Astrocyte (in vitro differentiated cells and primary cell): ENCODE results near the gene COA8. TPM values are rescaled to one million over a fixed set of nuclear protein-coding genes. Genes with fewer than 3 reads are reported as not detected.
A peak's percentile ranks its signal among the peaks of the same experiment; 100 is the strongest.

Experiments used
- DNase-seq: peaks from one replicate; pipeline ENCODE4 v3.0.0-alpha.2; 2010; ENCODE audit warnings: low read depth
- FAIRE-seq: peaks from 2 replicates; lab custom pipeline; 2011; peaks lifted over from hg19 to GRCh38; lab: Jason Lieb, UNC
- H2AFZ ChIP-seq: 2 replicates; pipeline ENCODE4 v1.6.0; 2012; ENCODE audit warnings: low read depth, low read length, inconsistent platforms
- H3K27ac ChIP-seq: 2 replicates; pipeline ENCODE4 v1.5.1; 2011; ENCODE audit warnings: low read depth, low read length, inconsistent platforms
- H3K27me3 ChIP-seq: 2 replicates; pipeline ENCODE4 v1.6.0; 2011; ENCODE audit warnings: low read length, inconsistent platforms; ENCODE audit not compliant: insufficient read depth
- H3K36me3 ChIP-seq: 2 replicates; pipeline ENCODE4 v1.5.1; 2011; ENCODE audit warnings: low read length, inconsistent platforms; ENCODE audit not compliant: insufficient read depth
- H3K4me1 ChIP-seq: 2 replicates; pipeline ENCODE4 v1.5.1; 2011; ENCODE audit warnings: low read length, inconsistent platforms; ENCODE audit not compliant: insufficient read depth
- H3K4me2 ChIP-seq: 2 replicates; pipeline ENCODE4 v1.6.0; 2012; ENCODE audit warnings: low read length, inconsistent platforms
- H3K4me3 ChIP-seq: 2 replicates; pipeline ENCODE4 v1.5.1; 2011; ENCODE audit warnings: low read depth, mild to moderate bottlenecking, low read length, inconsistent platforms; ENCODE audit not compliant: insufficient read depth
- H3K79me2 ChIP-seq: 2 replicates; pipeline ENCODE4 v1.6.0; 2012; ENCODE audit warnings: mild to moderate bottlenecking, low read length, inconsistent platforms; ENCODE audit not compliant: insufficient read depth
- H3K9ac ChIP-seq: 2 replicates; pipeline ENCODE4 v1.6.0; 2012; ENCODE audit warnings: mild to moderate bottlenecking, low read length, inconsistent platforms
- H3K9me3 ChIP-seq: 2 replicates; pipeline ENCODE4 v1.5.1; 2012; ENCODE audit warnings: low read depth, mild to moderate bottlenecking, low read length, inconsistent platforms; ENCODE audit not compliant: insufficient read depth
- H4K20me1 ChIP-seq: 2 replicates; pipeline ENCODE4 v1.6.0; 2012; ENCODE audit warnings: low read length, inconsistent platforms; ENCODE audit not compliant: insufficient read depth
- H3K27ac Mint-ChIP-seq: one replicate; pipeline ENCODE4 v1.8.0; 2021; ENCODE audit warnings: mild to moderate bottlenecking, mixed read lengths; ENCODE audit not compliant: unreplicated experiment
- H3K27me3 Mint-ChIP-seq: one replicate; pipeline ENCODE4 v1.8.0; 2021; ENCODE audit warnings: low read depth, mixed read lengths; ENCODE audit not compliant: unreplicated experiment
- H3K36me3 Mint-ChIP-seq: one replicate; pipeline ENCODE4 v1.8.0; 2021; ENCODE audit warnings: low read depth, mixed read lengths; ENCODE audit not compliant: unreplicated experiment
- H3K4me1 Mint-ChIP-seq: one replicate; pipeline ENCODE4 v1.8.0; 2021; ENCODE audit warnings: low read depth, mixed read lengths; ENCODE audit not compliant: unreplicated experiment
- H3K4me3 Mint-ChIP-seq: one replicate; pipeline ENCODE4 v1.8.0; 2021; ENCODE audit warnings: mild to moderate bottlenecking, moderate library complexity, mixed read lengths; ENCODE audit not compliant: unreplicated experiment
- H3K9me3 Mint-ChIP-seq: one replicate; pipeline ENCODE4 v1.8.0; 2021; ENCODE audit warnings: mild to moderate bottlenecking, mixed read lengths; ENCODE audit not compliant: unreplicated experiment
- EZH2 ChIP-seq: IDR thresholded peaks from 2 replicates; pipeline ENCODE4 v1.6.1; 2012; ENCODE audit warnings: mild to moderate bottlenecking, low read length, inconsistent platforms; ENCODE audit not compliant: insufficient read depth
- total RNA-seq: library from RNA; stranded (reverse); gene quantifications from 2 replicates; pipeline ENCODE4 v1.2.1, GENCODE V29; 2021
- TF ChIP-seq, protein P1 (sequence below): IDR thresholded peaks from 2 replicates; pipeline ENCODE4 v1.5.1; 2011; ENCODE audit warnings: low read depth, mild to moderate bottlenecking, inconsistent platforms, low read length, moderate library complexity; ENCODE audit not compliant: insufficient read depth

The COA8 gene
- total RNA-seq, 1 donor from 2014 or later: 56.2 TPM

DNA sequence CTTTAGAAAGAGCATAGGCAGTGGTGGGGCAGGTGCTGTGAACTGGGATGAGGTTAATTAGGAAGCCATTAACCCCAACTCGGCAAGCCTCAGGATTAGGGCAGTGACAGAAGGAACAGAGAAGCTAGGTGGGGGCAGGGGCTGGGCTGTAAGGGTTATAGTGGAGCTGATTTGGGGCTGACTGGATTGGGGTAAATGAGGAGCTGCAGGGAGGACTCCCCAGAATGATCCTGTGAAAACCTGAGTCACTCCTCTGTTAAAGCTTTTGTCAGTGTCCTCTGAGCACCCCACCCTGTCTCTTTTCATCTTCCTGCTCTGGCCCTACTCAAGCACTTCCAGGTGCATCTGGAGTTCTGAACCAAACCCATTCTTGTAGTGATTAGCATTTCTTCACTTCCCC lies 70.6 kb downstream of the COA8 start:
- Histone ChIP-seq H2AFZ (no peak overlapping the region), H3K79me2 (peaks cover 96% of the 10 kb centered on the region), H3K9me3 (no peaks in the 10 kb centered on the region), H3K27ac (no peak overlapping the region), H3K4me3 (no peak overlapping the region), H3K4me1 (peaks cover 15% of the 10 kb centered on the region), H3K9ac (no peak overlapping the region), H3K4me2 (no peak overlapping the region), H3K27me3 (no peaks in the 10 kb centered on the region), H3K36me3 (peaks cover 15% of the 10 kb centered on the region), H4K20me1 (peaks cover 84% of the 10 kb centered on the region)
- FAIRE-seq (no peak), DNase-seq (no peak)
- Mint-ChIP-seq H3K27me3 (no peaks in the 10 kb centered on the region), H3K9me3 (no peaks in the 10 kb centered on the region), H3K27ac (peak overlapping the region; percentile 78), H3K4me1 (peaks cover 30% of the 10 kb centered on the region), H3K4me3 (no peak overlapping the region), H3K36me3 (peaks cover 12% of the 10 kb centered on the region)
- no peak for TF ChIP-seq EZH2
- TF ChIP-seq, protein P1, sequence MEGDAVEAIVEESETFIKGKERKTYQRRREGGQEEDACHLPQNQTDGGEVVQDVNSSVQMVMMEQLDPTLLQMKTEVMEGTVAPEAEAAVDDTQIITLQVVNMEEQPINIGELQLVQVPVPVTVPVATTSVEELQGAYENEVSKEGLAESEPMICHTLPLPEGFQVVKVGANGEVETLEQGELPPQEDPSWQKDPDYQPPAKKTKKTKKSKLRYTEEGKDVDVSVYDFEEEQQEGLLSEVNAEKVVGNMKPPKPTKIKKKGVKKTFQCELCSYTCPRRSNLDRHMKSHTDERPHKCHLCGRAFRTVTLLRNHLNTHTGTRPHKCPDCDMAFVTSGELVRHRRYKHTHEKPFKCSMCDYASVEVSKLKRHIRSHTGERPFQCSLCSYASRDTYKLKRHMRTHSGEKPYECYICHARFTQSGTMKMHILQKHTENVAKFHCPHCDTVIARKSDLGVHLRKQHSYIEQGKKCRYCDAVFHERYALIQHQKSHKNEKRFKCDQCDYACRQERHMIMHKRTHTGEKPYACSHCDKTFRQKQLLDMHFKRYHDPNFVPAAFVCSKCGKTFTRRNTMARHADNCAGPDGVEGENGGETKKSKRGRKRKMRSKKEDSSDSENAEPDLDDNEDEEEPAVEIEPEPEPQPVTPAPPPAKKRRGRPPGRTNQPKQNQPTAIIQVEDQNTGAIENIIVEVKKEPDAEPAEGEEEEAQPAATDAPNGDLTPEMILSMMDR: no peak

DNA sequence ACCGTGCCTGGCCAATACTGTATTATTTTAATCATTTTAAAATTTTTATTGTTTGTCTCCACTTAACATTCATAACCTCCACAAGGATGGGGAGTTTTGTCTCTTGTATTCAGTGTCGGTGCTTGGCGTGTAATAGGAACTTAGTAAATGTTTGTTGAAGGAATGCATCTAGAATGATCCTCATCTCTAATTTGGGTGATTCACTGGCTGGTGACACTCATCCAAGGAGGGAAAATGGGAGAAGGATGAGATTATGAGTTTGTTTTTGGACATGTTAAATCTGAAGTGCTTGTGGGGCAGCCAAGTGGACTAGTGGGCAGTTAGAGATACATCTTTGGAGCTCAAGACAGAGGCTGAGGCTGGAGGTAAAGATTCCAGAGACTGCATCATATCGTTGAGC lies 71.4 kb downstream of the COA8 start:
- Histone ChIP-seq H3K4me2 (no peak overlapping the region), H3K27me3 (no peaks in the 10 kb centered on the region), H3K9me3 (no peaks in the 10 kb centered on the region), H3K36me3 (peaks cover 15% of the 10 kb centered on the region), H3K4me1 (peaks cover 10% of the 10 kb centered on the region), H4K20me1 (peaks cover 92% of the 10 kb centered on the region), H3K27ac (no peak overlapping the region), H3K79me2 (peaks cover 99% of the 10 kb centered on the region), H3K4me3 (no peak overlapping the region), H2AFZ (no peak overlapping the region), H3K9ac (no peak overlapping the region)
- H3K4me3 Mint-ChIP-seq: no peak overlapping the region
- H3K27me3 Mint-ChIP-seq: no peaks in the 10 kb centered on the region
- TF ChIP-seq, protein P1: no peak
- H3K9me3 Mint-ChIP-seq: no peaks in the 10 kb centered on the region
- H3K36me3 Mint-ChIP-seq: peaks cover 16% of the 10 kb centered on the region
- no peak for FAIRE-seq
- DNase-seq: no peak
- H3K27ac Mint-ChIP-seq: no peak overlapping the region
- peaks cover 36% of the 10 kb centered on the region for H3K4me1 Mint-ChIP-seq

DNA sequence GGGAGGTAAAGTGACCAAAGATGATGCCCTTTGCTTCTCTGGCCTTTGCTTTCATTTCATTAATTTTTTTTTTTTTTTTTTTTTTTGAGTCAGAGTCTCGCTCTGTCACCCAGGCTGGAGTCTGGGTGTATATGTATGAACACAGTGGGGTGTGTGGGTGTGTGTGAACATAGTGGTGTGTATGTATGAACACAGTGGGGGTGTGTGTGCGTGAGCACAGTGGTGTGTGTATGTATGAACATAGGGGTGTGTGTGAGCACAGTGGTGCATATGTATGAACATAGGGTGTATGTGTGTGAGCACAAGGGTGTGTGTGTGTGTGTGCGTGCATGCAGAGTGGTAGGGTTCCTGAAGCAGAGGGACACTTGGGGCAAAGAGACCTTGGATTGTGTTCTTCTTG lies 75.8 kb downstream of the COA8 start:
- H2AFZ ChIP-seq: no peak overlapping the region
- no peak overlapping the region for H3K4me3 ChIP-seq
- H3K27ac Mint-ChIP-seq: no peak overlapping the region
- H4K20me1 ChIP-seq: peaks cover 96% of the 10 kb centered on the region
- peaks cover 11% of the 10 kb centered on the region for H3K36me3 ChIP-seq
- H3K4me2 ChIP-seq: no peak overlapping the region
- H3K9ac ChIP-seq: no peak overlapping the region
- FAIRE-seq (no peak), DNase-seq (no peak)
- peaks cover 28% of the 10 kb centered on the region for H3K4me1 Mint-ChIP-seq
- peak overlapping the region; percentile 40 for H3K4me3 Mint-ChIP-seq
- peaks cover 99% of the 10 kb centered on the region for H3K79me2 ChIP-seq
- no peak overlapping the region for H3K27ac ChIP-seq
- H3K27me3 Mint-ChIP-seq: no peaks in the 10 kb centered on the region
- H3K4me1 ChIP-seq: peaks cover 10% of the 10 kb centered on the region
- TF ChIP-seq, protein P1: no peak
- no peak for TF ChIP-seq EZH2
- H3K9me3 ChIP-seq: no peaks in the 10 kb centered on the region
- H3K9me3 Mint-ChIP-seq: no peaks in the 10 kb centered on the region
- no peaks in the 10 kb centered on the region for H3K27me3 ChIP-seq
- H3K36me3 Mint-ChIP-seq: peaks cover 8% of the 10 kb centered on the region

Other genes starting within 250 kb of the COA8 start
- 330 and 337 TPM in 2 replicates for gene EIF5, start 228.7 kb upstream of the COA8 start, total RNA-seq
- gene MARK3, start 177.5 kb upstream of the COA8 start, total RNA-seq: 111 and 124 TPM in 2 replicates
- 174 and 178 TPM in 2 replicates for gene CKB, start 40.1 kb upstream of the COA8 start, total RNA-seq
- gene TRMT61A, start 33.8 kb upstream of the COA8 start, total RNA-seq: 11.9 and 12.4 TPM in 2 replicates
- gene BAG5, start 303 bp upstream of the COA8 start, total RNA-seq: 32.3 and 35.2 TPM in 2 replicates
- 226 and 238 TPM in 2 replicates for gene KLC1, start 66.3 kb downstream of the COA8 start, total RNA-seq
- gene XRCC3, start 152.5 kb downstream of the COA8 start, total RNA-seq: 2.3 and 5.2 TPM in 2 replicates
- gene ZFYVE21, start 152.8 kb downstream of the COA8 start, total RNA-seq: 41.7 and 42.0 TPM in 2 replicates